Peyer's patch (tissue), 4 donors: ENCODE results near the gene PRICKLE1. TPM values are rescaled to one million over a fixed set of nuclear protein-coding genes. Genes with fewer than 3 reads are reported as not detected.

ENCODE experiments used
- DNase-seq, 3 donors: peaks; one replicate each; pipeline ENCODE4 v3.0.0-alpha.2; 2017 to 2019
- H3K27ac ChIP-seq, 4 donors: fragments of 200-600 bp; sonication (generic); one replicate each; pipeline ENCODE4 v1.5.1; 2016 to 2019
- H3K27me3 ChIP-seq, 2 donors: fragments of 200-600 bp; sonication (generic); one replicate each; pipeline ENCODE4 v1.5.1; 2019
- H3K36me3 ChIP-seq, 3 donors: fragments of 200-600 bp; sonication (generic); one replicate each; pipeline ENCODE4 v1.5.1; 2016 to 2019
- H3K4me1 ChIP-seq, 4 donors: fragments of 200-600 bp; sonication (generic); one replicate each; pipeline ENCODE4 v1.5.1; 2016 to 2019
- H3K4me3 ChIP-seq, 4 donors: fragments of 200-600 bp; sonication (generic); 1 replicate in 3 of 4; 2 replicates in 1 of 4; pipeline ENCODE4 v1.5.1; 2016 to 2019; ENCODE audit warnings: mild to moderate bottlenecking in 1 of 4
- H3K9me3 ChIP-seq, 4 donors: fragments of 200-600 bp; sonication (generic); one replicate each; pipeline ENCODE4 v1.5.1; 2016 to 2019; ENCODE audit warnings: mild to moderate bottlenecking in 1 of 4
- CTCF ChIP-seq, 6 experiments: fragments of 450-650 bp in 4 of 6; fragments of 200-600 bp in 2 of 6; sonication (generic) in 1 of 6; IDR thresholded peaks; one replicate each; pipeline ENCODE4 v1.5.1; 2017 to 2019; ENCODE audit warnings: antibody characterized with exemption in 6 of 6, mild to moderate bottlenecking in 3 of 6, moderate library complexity in 1 of 6
- POLR2A ChIP-seq, 2 donors: fragments of 450-650 bp; IDR thresholded peaks; one replicate each; pipeline ENCODE4 v1.5.1; 2017; ENCODE audit warnings: antibody characterized with exemption in 2 of 2, mild to moderate bottlenecking in 2 of 2, moderate library complexity in 2 of 2
- total RNA-seq, 4 donors: library from RNA; depleted of rRNA; stranded (reverse); fragments of >200 nt; gene quantifications; one replicate each; pipeline ENCODE4 v1.1.0, GENCODE V29; 2016

The PRICKLE1 gene
- total RNA-seq, 4 donors from 2014 or later: 0.53 to 12.6 (median 6.3) TPM

DNA sequence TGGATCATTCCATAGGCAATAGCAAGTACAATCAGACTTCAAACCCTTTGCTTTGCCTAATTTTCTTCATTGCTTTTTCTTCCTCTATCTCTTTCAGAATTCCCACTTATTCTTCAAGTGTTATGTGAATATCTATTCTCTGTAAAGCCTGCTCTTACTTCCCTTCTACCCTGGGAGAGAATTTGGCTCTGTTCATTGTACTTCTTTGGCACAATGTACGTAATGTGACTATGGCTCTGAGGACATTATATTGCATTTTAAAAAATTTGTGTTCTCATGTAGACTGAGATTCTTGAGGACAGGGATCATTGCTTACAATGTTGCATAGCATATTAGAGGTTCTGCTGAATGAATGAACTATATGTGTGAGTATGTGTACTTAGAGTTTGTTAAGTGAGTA, 16.9 kb upstream of the PRICKLE1 start:
- TF ChIP-seq POLR2A (IDR thresholded peaks at IDR 0.05) (no peak), CTCF (IDR thresholded peaks at IDR 0.05) (no peak)
- no peak overlapping the region for H3K4me3 ChIP-seq

DNA sequence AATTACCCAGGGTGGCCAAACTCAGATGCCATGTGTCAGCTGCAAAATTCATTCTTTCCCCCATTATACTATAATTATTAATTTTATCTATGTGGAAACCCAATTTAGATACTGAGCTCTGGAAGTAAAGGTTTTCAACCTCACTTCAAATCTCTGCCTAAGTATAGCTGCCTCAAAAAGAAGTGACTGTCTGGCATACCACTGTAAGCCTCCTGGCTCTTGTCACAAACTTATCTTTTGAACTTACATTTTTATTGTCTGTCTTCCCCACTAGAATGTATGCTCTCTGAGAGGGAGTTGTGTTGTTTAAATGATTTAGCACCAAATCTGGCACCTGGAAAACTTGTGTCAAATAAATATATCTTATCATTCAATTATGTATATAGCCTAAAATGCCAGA, 16.1 kb upstream of the PRICKLE1 start:
- TF ChIP-seq POLR2A (IDR thresholded peaks at IDR 0.05) (no peak), CTCF (IDR thresholded peaks at IDR 0.05) (no peak)
- no peak overlapping the region for H3K4me3 ChIP-seq

More for the DNA sequence above, 16.9 kb upstream of the PRICKLE1 start:
- H3K4me1 ChIP-seq: no peaks in the 10 kb centered on the region
- no peak for DNase-seq
- no peaks in the 10 kb centered on the region for H3K36me3 ChIP-seq
- no peaks in the 10 kb centered on the region for H3K27me3 ChIP-seq
- no peaks in the 10 kb centered on the region for H3K9me3 ChIP-seq
- no peak overlapping the region for H3K27ac ChIP-seq

DNA sequence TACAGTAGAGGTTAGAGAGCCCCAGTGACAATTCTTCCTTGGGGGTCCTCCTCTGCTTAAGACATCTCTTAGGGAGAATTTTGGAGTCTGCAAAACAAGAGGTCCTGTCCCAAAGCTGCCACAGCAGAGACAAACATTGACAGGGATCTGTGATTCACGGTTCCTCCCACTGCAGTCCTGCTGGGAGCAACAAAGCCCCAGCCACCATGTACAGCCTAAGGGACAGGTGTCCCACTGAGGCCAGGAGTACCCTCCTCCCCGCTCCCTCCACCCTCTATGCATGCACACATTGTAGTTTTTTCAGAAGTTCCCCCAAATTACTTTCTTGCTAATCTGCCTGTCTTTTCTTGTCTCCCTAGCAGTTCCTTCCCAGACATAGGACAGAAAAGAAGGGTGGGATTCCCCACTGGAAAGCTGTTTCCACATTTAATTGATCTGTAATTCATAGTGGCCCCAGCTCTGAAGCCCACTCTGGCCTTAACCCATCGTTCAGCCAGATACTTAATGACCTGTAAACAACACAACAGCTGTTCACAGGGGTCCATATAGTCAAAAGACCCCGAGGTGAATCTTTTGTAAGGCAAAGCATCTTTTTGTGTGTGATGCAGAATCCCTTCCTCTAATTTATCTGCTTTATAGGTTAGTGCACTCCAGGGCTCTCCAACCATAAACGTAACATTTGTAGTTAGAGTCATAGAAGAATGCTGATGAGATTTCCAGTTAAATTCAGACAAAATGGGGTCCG, 13.9 kb upstream of the PRICKLE1 start:
- Histone ChIP-seq H3K4me1 (no peaks in the 10 kb centered on the region), H3K27ac (no peak overlapping the region), H3K27me3 (no peaks in the 10 kb centered on the region), H3K36me3 (no peaks in the 10 kb centered on the region), H3K9me3 (no peaks in the 10 kb centered on the region), H3K4me3 (no peak overlapping the region)
- no peak for DNase-seq
- no peak for TF ChIP-seq CTCF (IDR thresholded peaks at IDR 0.05)
- no peak for TF ChIP-seq POLR2A (IDR thresholded peaks at IDR 0.05)

More for the DNA sequence above, 16.1 kb upstream of the PRICKLE1 start:
- no peaks in the 10 kb centered on the region for H3K36me3 ChIP-seq
- H3K9me3 ChIP-seq: no peaks in the 10 kb centered on the region
- no peaks in the 10 kb centered on the region for H3K27me3 ChIP-seq
- no peaks in the 10 kb centered on the region for H3K4me1 ChIP-seq
- no peak for DNase-seq
- H3K27ac ChIP-seq: no peak overlapping the region

DNA sequence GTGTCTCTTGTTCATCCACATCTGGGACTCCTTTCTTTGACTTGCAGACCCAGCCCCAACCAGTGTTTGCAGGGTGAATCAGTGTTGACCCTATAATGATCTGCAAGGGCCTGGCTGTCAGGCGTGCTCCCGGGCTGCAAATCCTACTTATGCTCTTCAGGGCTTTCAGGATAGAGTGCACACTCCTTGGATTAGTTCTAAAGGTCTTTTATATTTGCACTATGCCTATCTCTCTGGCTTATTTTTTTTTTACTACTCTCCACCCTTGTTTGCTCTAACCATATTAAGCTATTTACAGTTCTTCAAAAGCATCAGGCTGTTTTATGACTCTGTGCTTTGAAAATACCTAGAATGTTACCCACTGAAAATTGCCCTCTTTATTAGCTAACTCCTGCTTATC, 4.3 kb upstream of the PRICKLE1 start:
- TF ChIP-seq CTCF (IDR thresholded peaks at IDR 0.05): no peak
- TF ChIP-seq POLR2A (IDR thresholded peaks at IDR 0.05): no peak
- H3K36me3 ChIP-seq: no peaks in the 10 kb centered on the region
- H3K27me3 ChIP-seq: no peaks in the 10 kb centered on the region
- H3K9me3 ChIP-seq: no peaks in the 10 kb centered on the region
- DNase-seq: no peak
- no peak overlapping the region for H3K4me3 ChIP-seq
- no peak overlapping the region for H3K27ac ChIP-seq
- H3K4me1 ChIP-seq: peaks cover 0 to 5% (median 1%) of the 10 kb centered on the region in 4 donors

DNA sequence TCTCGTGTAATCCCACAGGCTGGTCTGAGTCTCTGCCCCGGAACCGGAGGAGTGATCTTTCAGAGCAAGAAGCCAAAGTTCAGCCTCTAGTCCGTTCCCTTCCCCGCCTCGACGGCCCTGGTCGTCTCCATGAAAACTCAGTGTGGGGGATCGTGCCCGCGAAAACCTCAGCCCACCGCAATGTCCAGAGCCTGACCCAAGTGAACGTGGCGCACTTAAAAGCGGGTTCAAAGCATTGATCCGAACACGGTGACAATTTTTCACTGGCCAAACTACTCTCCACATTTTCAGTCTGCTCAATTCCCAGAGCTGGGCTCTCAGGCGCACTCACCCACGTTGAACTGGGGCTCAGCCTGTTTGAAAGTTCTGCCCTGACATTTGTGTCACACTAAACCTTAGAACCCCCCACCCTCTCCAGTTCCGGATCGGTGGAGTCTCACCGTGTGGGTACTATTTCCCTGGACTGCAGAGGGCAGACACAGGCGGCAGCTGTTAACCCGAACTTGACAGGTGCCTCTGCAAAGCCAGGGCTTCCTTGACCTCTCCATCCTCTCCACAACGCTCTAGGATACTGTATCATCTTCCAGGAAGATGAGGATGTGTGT, 886 bp upstream of the PRICKLE1 start:
- TF ChIP-seq CTCF (IDR thresholded peaks at IDR 0.05): no peak
- TF ChIP-seq POLR2A (IDR thresholded peaks at IDR 0.05): no peak
- Histone ChIP-seq H3K4me3 (peak overlapping the region; percentile 42 to 71 (median 64)), H3K4me1 (peaks cover 0 to 5% (median 2%) of the 10 kb centered on the region in 4 donors), H3K36me3 (no peaks in the 10 kb centered on the region), H3K27ac (peak overlapping the region in 1 of 4 donors; percentile 9), H3K9me3 (no peaks in the 10 kb centered on the region), H3K27me3 (no peaks in the 10 kb centered on the region)
- peak in 2 of 3 donors; percentile 51 to 53 for DNase-seq
